Mucosa of stomach (tissue), 1 donor: ENCODE data around the gene COL27A1.

Source experiments
- H3K27me3 ChIP-seq: one replicate; pipeline ENCODE4 v1.7.0; 2013; ENCODE audit warnings: mild to moderate bottlenecking, low read length; ENCODE audit not compliant: control insufficient read depth, insufficient read depth
- H3K36me3 ChIP-seq: one replicate; pipeline ENCODE4 v1.7.0; 2013; ENCODE audit warnings: low read length; ENCODE audit not compliant: control insufficient read depth, insufficient read depth
- H3K4me1 ChIP-seq: one replicate; pipeline ENCODE4 v1.7.0; 2013; ENCODE audit warnings: mild to moderate bottlenecking, low read length; ENCODE audit not compliant: control insufficient read depth, insufficient read depth
- H3K4me3 ChIP-seq: one replicate; pipeline ENCODE4 v1.7.0; 2013; ENCODE audit warnings: low read length
- H3K9ac ChIP-seq: one replicate; pipeline ENCODE4 v1.7.0; 2013; ENCODE audit warnings: mild to moderate bottlenecking, low read length, moderate library complexity
- H3K9me3 ChIP-seq: one replicate; pipeline ENCODE4 v1.7.0; 2013; ENCODE audit warnings: mild to moderate bottlenecking, low read length, moderate library complexity; ENCODE audit not compliant: control insufficient read depth
- donor health status: Pancreatic carcinoma.

The COL27A1 gene

GRCh38 chr9:114237247-114237646 lies 81.9 kb downstream of the COL27A1 start:
- no peaks in the 10 kb centered on the region for H3K36me3 ChIP-seq
- no peak overlapping the region for H3K9ac ChIP-seq
- no peaks in the 10 kb centered on the region for H3K27me3 ChIP-seq
- no peak overlapping the region for H3K4me3 ChIP-seq
- H3K4me1 ChIP-seq = peaks cover 6% of the 10 kb centered on the region
- no peaks in the 10 kb centered on the region for H3K9me3 ChIP-seq

GRCh38 chr9:114237781-114238180 lies 82.4 kb downstream of the COL27A1 start:
- H3K27me3 ChIP-seq = no peaks in the 10 kb centered on the region
- no peaks in the 10 kb centered on the region for H3K9me3 ChIP-seq
- H3K36me3 ChIP-seq = no peaks in the 10 kb centered on the region
- H3K4me3 ChIP-seq = no peak overlapping the region
- no peak overlapping the region for H3K9ac ChIP-seq
- H3K4me1 ChIP-seq = peaks cover 6% of the 10 kb centered on the region

- no peak overlapping the region for H3K9ac ChIP-seq
- H3K36me3 ChIP-seq = no peaks in the 10 kb centered on the region
- H3K4me3 ChIP-seq = no peak overlapping the region
- no peaks in the 10 kb centered on the region for H3K27me3 ChIP-seq
- H3K9me3 ChIP-seq = no peaks in the 10 kb centered on the region
- peaks cover 6% of the 10 kb centered on the region for H3K4me1 ChIP-seq
Measured at GRCh38 chr9:114238472-114238871, 83.1 kb downstream of the COL27A1 start.

- no peaks in the 10 kb centered on the region for H3K27me3 ChIP-seq
- no peaks in the 10 kb centered on the region for H3K9me3 ChIP-seq
- peaks cover 6% of the 10 kb centered on the region for H3K4me1 ChIP-seq
- H3K36me3 ChIP-seq = no peaks in the 10 kb centered on the region
- H3K4me3 ChIP-seq = no peak overlapping the region
- no peak overlapping the region for H3K9ac ChIP-seq
Measured at GRCh38 chr9:114238891-114239875, 83.8 kb downstream of the COL27A1 start.

GRCh38 chr9:114240216-114240615 lies 84.9 kb downstream of the COL27A1 start:
- no peak overlapping the region for H3K9ac ChIP-seq

GRCh38 chr9:114240647-114241558 lies 85.6 kb downstream of the COL27A1 start:
- no peak overlapping the region for H3K9ac ChIP-seq
- H3K9me3 ChIP-seq = no peaks in the 10 kb centered on the region
- no peaks in the 10 kb centered on the region for H3K27me3 ChIP-seq
- no peak overlapping the region for H3K4me3 ChIP-seq
- peaks cover 6% of the 10 kb centered on the region for H3K4me1 ChIP-seq
- no peaks in the 10 kb centered on the region for H3K36me3 ChIP-seq

More at GRCh38 chr9:114240216-114240615, 84.9 kb downstream of the COL27A1 start:
- Histone ChIP-seq H3K36me3 (no peaks in the 10 kb centered on the region), H3K27me3 (no peaks in the 10 kb centered on the region), H3K9me3 (no peaks in the 10 kb centered on the region), H3K4me3 (no peak overlapping the region), H3K4me1 (peaks cover 6% of the 10 kb centered on the region)

GRCh38 chr9:114242837-114243236 lies 87.5 kb downstream of the COL27A1 start:
- no peaks in the 10 kb centered on the region for H3K27me3 ChIP-seq
- H3K36me3 ChIP-seq = no peaks in the 10 kb centered on the region
- H3K9me3 ChIP-seq = no peaks in the 10 kb centered on the region
- no peak overlapping the region for H3K9ac ChIP-seq
- peaks cover 6% of the 10 kb centered on the region for H3K4me1 ChIP-seq
- no peak overlapping the region for H3K4me3 ChIP-seq

GRCh38 chr9:114243240-114243639 lies 87.9 kb downstream of the COL27A1 start:
- Histone ChIP-seq H3K4me3 (no peak overlapping the region), H3K9me3 (no peaks in the 10 kb centered on the region), H3K36me3 (no peaks in the 10 kb centered on the region), H3K27me3 (no peaks in the 10 kb centered on the region), H3K4me1 (peaks cover 6% of the 10 kb centered on the region), H3K9ac (no peak overlapping the region)

- Histone ChIP-seq H3K4me1 (no peaks in the 10 kb centered on the region), H3K36me3 (no peaks in the 10 kb centered on the region), H3K4me3 (no peak overlapping the region), H3K9ac (no peak overlapping the region), H3K9me3 (no peaks in the 10 kb centered on the region), H3K27me3 (no peaks in the 10 kb centered on the region)
Measured at GRCh38 chr9:114244570-114244969, 89.2 kb downstream of the COL27A1 start.

- H3K9ac ChIP-seq = no peak overlapping the region
- H3K4me1 ChIP-seq = no peaks in the 10 kb centered on the region
- no peaks in the 10 kb centered on the region for H3K27me3 ChIP-seq
- no peak overlapping the region for H3K4me3 ChIP-seq
- no peaks in the 10 kb centered on the region for H3K36me3 ChIP-seq
- no peaks in the 10 kb centered on the region for H3K9me3 ChIP-seq
Measured at GRCh38 chr9:114246558-114246957, 91.2 kb downstream of the COL27A1 start.

GRCh38 chr9:114247077-114247476 lies 91.7 kb downstream of the COL27A1 start:
- no peaks in the 10 kb centered on the region for H3K27me3 ChIP-seq
- H3K4me1 ChIP-seq = no peaks in the 10 kb centered on the region
- no peak overlapping the region for H3K4me3 ChIP-seq
- H3K9me3 ChIP-seq = no peaks in the 10 kb centered on the region
- no peaks in the 10 kb centered on the region for H3K36me3 ChIP-seq
- H3K9ac ChIP-seq = no peak overlapping the region

GRCh38 chr9:114247491-114247890 lies 92.2 kb downstream of the COL27A1 start:
- H3K4me1 ChIP-seq = no peaks in the 10 kb centered on the region
- H3K9me3 ChIP-seq = no peaks in the 10 kb centered on the region
- H3K36me3 ChIP-seq = no peaks in the 10 kb centered on the region
- no peak overlapping the region for H3K9ac ChIP-seq
- H3K27me3 ChIP-seq = no peaks in the 10 kb centered on the region
- H3K4me3 ChIP-seq = no peak overlapping the region
